HG02870 (cell line): ENCODE results near the gene TIMP2.

Experiments used
- ATAC-seq: cut with Tn5 transposase; IDR thresholded peaks from one replicate; pipeline ENCODE4 v1.9.1; 2021; ENCODE audit warnings: mild to moderate bottlenecking, moderate library complexity; ENCODE audit not compliant: unreplicated experiment

The TIMP2 gene

GRCh38 chr17:78840780-78841611 is 84.2 kb downstream of the TIMP2 start, which contains the start of gene USP36:
USP36 (minus strand) TSS chr17:78840814; CDS start chr17:78836363, 4,451 bp downstream.
- peak; percentile 85 for ATAC-seq

- ATAC-seq: no peak
Measured at GRCh38 chr17:78840530-78840779, 84.7 kb downstream of the TIMP2 start.

- ATAC-seq: peak; percentile 9
Measured at GRCh38 chr17:78839762-78840529, 85.2 kb downstream of the TIMP2 start.

- ATAC-seq: no peak
Measured at GRCh38 chr17:78839235-78839761, 85.9 kb downstream of the TIMP2 start.

- ATAC-seq: no peak
Measured at GRCh38 chr17:78838574-78839005, 86.6 kb downstream of the TIMP2 start.

- ATAC-seq: no peak
Measured at GRCh38 chr17:78836420-78837021, 88.7 kb downstream of the TIMP2 start.

GRCh38 chr17:78834571-78834970 is 90.6 kb downstream of the TIMP2 start:
- ATAC-seq: no peak

- no peak for ATAC-seq
Measured at GRCh38 chr17:78832541-78832810, 92.7 kb downstream of the TIMP2 start.

GRCh38 chr17:78831688-78832540 is 93.3 kb downstream of the TIMP2 start:
- no peak for ATAC-seq

GRCh38 chr17:78829477-78829876 is 95.7 kb downstream of the TIMP2 start:
- no peak for ATAC-seq

GRCh38 chr17:78828470-78829185 is 96.6 kb downstream of the TIMP2 start:
- no peak for ATAC-seq

GRCh38 chr17:78826836-78827509 is 98.2 kb downstream of the TIMP2 start:
- ATAC-seq: no peak

- ATAC-seq: no peak
Measured at GRCh38 chr17:78826421-78826820, 98.8 kb downstream of the TIMP2 start.

- ATAC-seq: no peak
Measured at GRCh38 chr17:78825696-78826095, 99.5 kb downstream of the TIMP2 start.

- no peak for ATAC-seq
Measured at GRCh38 chr17:78824240-78824639, 100.9 kb downstream of the TIMP2 start.

GRCh38 chr17:78823282-78824046 is 101.7 kb downstream of the TIMP2 start:
- ATAC-seq: no peak

- no peak for ATAC-seq
Measured at GRCh38 chr17:78822552-78822951, 102.6 kb downstream of the TIMP2 start.

- no peak for ATAC-seq
Measured at GRCh38 chr17:78821961-78822360, 103.2 kb downstream of the TIMP2 start.

GRCh38 chr17:78820841-78821240 is 104.3 kb downstream of the TIMP2 start:
- ATAC-seq: no peak
